ENCODE measurements around the gene PGC. TPM values are rescaled to one million over a fixed set of nuclear protein-coding genes. Genes with fewer than 3 reads are reported as not detected.
A peak's percentile ranks its signal among the peaks of the same experiment; 100 is the strongest.

The PGC gene
- total RNA-seq, 2 experiments from 2014 or later: not detected

DNA sequence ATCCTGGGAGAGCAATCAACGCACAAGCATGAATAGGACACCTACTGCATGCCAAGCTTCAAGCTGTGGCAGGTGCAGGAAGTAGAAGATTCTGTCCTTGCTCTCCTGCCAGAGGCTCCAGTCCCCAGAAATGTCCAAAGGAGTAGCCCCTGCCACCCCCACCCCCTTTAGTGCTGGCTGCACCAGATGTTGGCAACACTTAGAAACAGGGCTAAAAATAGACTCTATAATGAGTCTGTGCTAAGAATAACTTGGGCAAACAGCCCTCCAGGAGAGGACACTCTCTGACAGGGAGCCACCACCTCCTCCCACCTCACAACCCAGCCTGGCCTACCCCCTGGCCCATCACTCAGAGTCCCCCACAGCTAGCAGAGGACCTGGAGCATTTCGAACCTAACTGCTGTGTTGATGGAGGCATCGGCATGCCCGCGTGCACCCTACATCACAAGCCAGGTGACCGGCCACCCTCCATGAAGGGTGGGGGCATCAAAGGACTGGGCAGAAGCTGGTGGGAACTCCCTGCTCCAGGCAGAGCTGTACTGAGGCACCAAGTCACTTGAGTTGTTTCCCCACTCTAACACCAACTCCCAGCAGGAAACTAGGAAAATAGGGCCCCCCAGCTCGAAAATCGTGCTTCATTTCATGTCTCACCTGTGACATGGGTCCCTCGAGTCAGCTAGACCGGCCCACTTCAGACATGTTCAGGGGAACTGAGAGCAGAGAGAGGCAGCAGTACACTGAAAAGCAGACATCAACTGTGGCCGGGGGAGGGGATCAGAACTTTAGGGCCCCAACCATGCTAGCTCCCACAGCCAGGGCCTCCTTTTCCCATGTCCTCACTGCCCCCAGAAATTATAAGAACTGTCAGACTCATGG is 30.4 kb downstream of the PGC start:
- H3K27ac Mint-ChIP-seq: no peak overlapping the region
- no peak for ATAC-seq

GRCh38 chr6:41715795-41716515 is 31.2 kb downstream of the PGC start:
- H3K27ac Mint-ChIP-seq: no peak overlapping the region
- no peaks in the 10 kb centered on the region for H3K9me3 Mint-ChIP-seq (ENCODE audit: low read depth)
- no peaks in the 10 kb centered on the region for H3K36me3 Mint-ChIP-seq (ENCODE audit: low read depth)
- H3K27me3 Mint-ChIP-seq: no peaks in the 10 kb centered on the region
- H3K4me3 Mint-ChIP-seq: no peak overlapping the region
- peaks cover 20% of the 10 kb centered on the region for H3K4me1 Mint-ChIP-seq
- ATAC-seq: peak; percentile 71
- DNase-seq: no peak
- ChIA-PET CTCF (interaction anchor here (0.7 to 1.8 kb wide), 3 partner anchors 10 to 113 kb away, joined by 3 to 7 read pairs (median 6); no protein-coding TSS in a partner anchor), POLR2A (interaction anchor here (1.0 kb wide), 1 partner anchor 18 kb away, joined by 4 read pairs; no protein-coding TSS in a partner anchor)
- intact Hi-C loops (cut with DNase I, micrococcal nuclease): no loop called here

More for the DNA sequence above, 30.4 kb downstream of the PGC start:
- H3K4me3 Mint-ChIP-seq: no peak overlapping the region
- H3K36me3 Mint-ChIP-seq (ENCODE audit: low read depth): no peaks in the 10 kb centered on the region
- intact Hi-C loops (cut with DNase I, micrococcal nuclease): no loop called here
- H3K27me3 Mint-ChIP-seq: no peaks in the 10 kb centered on the region
- POLR2A ChIA-PET: no interaction called here
- no peak for DNase-seq
- no peaks in the 10 kb centered on the region for H3K9me3 Mint-ChIP-seq (ENCODE audit: low read depth)
- H3K4me1 Mint-ChIP-seq: peaks cover 20% of the 10 kb centered on the region
- CTCF ChIA-PET: interaction anchor here (1.4 to 1.8 kb wide), 3 partner anchors 11 to 33 kb away, joined by 5 to 6 read pairs (median 6); no protein-coding TSS in a partner anchor

GRCh38 chr6:41714556-41715273 is 32.5 kb downstream of the PGC start:
- H3K36me3 Mint-ChIP-seq (ENCODE audit: low read depth): no peaks in the 10 kb centered on the region
- POLR2A ChIA-PET: interaction anchor here (0.6 to 1.0 kb wide), 2 partner anchors 19 to 557 kb away, joined by 4 to 7 read pairs; no protein-coding TSS in a partner anchor

GRCh38 chr6:41713650-41714291 is 33.4 kb downstream of the PGC start:
- Mint-ChIP-seq H3K4me3 (no peak overlapping the region), H3K4me1 (peaks cover 20% of the 10 kb centered on the region), H3K9me3 (ENCODE audit: low read depth) (no peaks in the 10 kb centered on the region), H3K27me3 (no peaks in the 10 kb centered on the region), H3K27ac (no peak overlapping the region), H3K36me3 (ENCODE audit: low read depth) (no peaks in the 10 kb centered on the region)
- ATAC-seq (peak; percentile 77), DNase-seq (peak; percentile 60)
- CTCF ChIA-PET: interaction anchor here (0.6 to 1.0 kb wide), 2 partner anchors 28 to 224 kb away, joined by 3 to 4 read pairs; no protein-coding TSS in a partner anchor
- intact Hi-C loops (cut with DNase I, micrococcal nuclease): no loop called here
- POLR2A ChIA-PET: no interaction called here

More at GRCh38 chr6:41714556-41715273, 32.5 kb downstream of the PGC start:
- ATAC-seq (no peak), DNase-seq (no peak)
- Mint-ChIP-seq H3K4me1 (peaks cover 20% of the 10 kb centered on the region), H3K9me3 (ENCODE audit: low read depth) (no peaks in the 10 kb centered on the region), H3K27ac (no peak overlapping the region), H3K27me3 (no peaks in the 10 kb centered on the region), H3K4me3 (no peak overlapping the region)
- intact Hi-C loops (cut with DNase I, micrococcal nuclease): no loop called here
- CTCF ChIA-PET: interaction anchor here (0.6 to 1.0 kb wide), 3 partner anchors 9 to 112 kb away, joined by 3 to 7 read pairs (median 4); no protein-coding TSS in a partner anchor

DNA sequence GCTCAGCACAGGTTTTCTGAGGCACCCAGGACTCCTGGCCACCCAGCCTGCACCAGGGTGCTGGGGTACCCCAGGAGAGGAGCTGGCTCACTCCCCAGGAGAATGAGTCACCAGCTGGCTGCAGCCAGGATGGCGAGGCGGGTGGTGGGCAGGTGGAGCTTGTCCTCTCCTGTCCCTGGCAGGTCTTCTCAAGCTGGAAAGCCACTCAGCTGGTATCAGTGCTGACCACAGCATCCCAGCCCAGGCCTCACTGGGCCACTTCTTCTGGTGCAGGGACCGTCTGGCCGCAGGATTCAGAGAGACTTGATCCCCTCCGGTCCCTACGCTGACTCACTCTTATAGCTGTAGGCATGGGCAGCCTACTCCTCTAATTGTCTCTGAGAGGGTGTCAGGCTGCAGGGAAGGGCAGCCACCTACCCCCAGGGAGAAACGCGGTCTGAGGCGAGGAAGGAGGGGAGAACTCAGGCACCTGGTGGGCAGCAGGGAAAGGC is 34.0 kb downstream of the PGC start:
- peak; percentile 13 for ATAC-seq
- Mint-ChIP-seq H3K9me3 (ENCODE audit: low read depth) (no peaks in the 10 kb centered on the region), H3K27ac (no peak overlapping the region), H3K4me1 (peaks cover 24% of the 10 kb centered on the region), H3K27me3 (no peaks in the 10 kb centered on the region), H3K4me3 (no peak overlapping the region), H3K36me3 (ENCODE audit: low read depth) (no peaks in the 10 kb centered on the region)
- ChIA-PET POLR2A (no interaction called here), CTCF (interaction anchor here (0.6 to 1.0 kb wide), 2 partner anchors 28 to 224 kb away, joined by 3 to 4 read pairs; no protein-coding TSS in a partner anchor)
- DNase-seq: no peak
- intact Hi-C loops (cut with DNase I, micrococcal nuclease): no loop called here

- H3K27ac Mint-ChIP-seq: no peak overlapping the region
- no peak overlapping the region for H3K4me3 Mint-ChIP-seq
- no peaks in the 10 kb centered on the region for H3K36me3 Mint-ChIP-seq (ENCODE audit: low read depth)
- ATAC-seq (no peak), DNase-seq (no peak)
- H3K4me1 Mint-ChIP-seq: peaks cover 29% of the 10 kb centered on the region
- no peaks in the 10 kb centered on the region for H3K27me3 Mint-ChIP-seq
- intact Hi-C loops (cut with DNase I, micrococcal nuclease): no loop called here
- CTCF ChIA-PET: no interaction called here
- POLR2A ChIA-PET: no interaction called here
- no peaks in the 10 kb centered on the region for H3K9me3 Mint-ChIP-seq (ENCODE audit: low read depth)
These were observed 34.5 kb downstream of the PGC start for GRCh38 chr6:41712651-41713103.

GRCh38 chr6:41711323-41712038 is 35.7 kb downstream of the PGC start:
- Mint-ChIP-seq H3K4me3 (no peak overlapping the region), H3K9me3 (ENCODE audit: low read depth) (no peaks in the 10 kb centered on the region), H3K27me3 (no peaks in the 10 kb centered on the region), H3K4me1 (peaks cover 37% of the 10 kb centered on the region), H3K27ac (no peak overlapping the region), H3K36me3 (ENCODE audit: low read depth) (no peaks in the 10 kb centered on the region)
- intact Hi-C loops (cut with DNase I, micrococcal nuclease): no loop called here
- ATAC-seq (no peak), DNase-seq (no peak)
- ChIA-PET CTCF (no interaction called here), POLR2A (no interaction called here)

GRCh38 chr6:41709375-41709774 is 37.8 kb downstream of the PGC start:
- Mint-ChIP-seq H3K4me1 (peaks cover 41% of the 10 kb centered on the region), H3K36me3 (ENCODE audit: low read depth) (no peaks in the 10 kb centered on the region), H3K9me3 (ENCODE audit: low read depth) (no peaks in the 10 kb centered on the region), H3K27ac (no peak overlapping the region), H3K27me3 (no peaks in the 10 kb centered on the region), H3K4me3 (no peak overlapping the region)
- ChIA-PET CTCF (interaction anchor here (1.5 to 1.9 kb wide), 2 partner anchors 10 to 24 kb away, joined by 7 read pairs; no protein-coding TSS in a partner anchor), POLR2A (no interaction called here)
- intact Hi-C loops (cut with DNase I, micrococcal nuclease): loop anchor here in 1 of 2 experiments (10.0 kb wide), 1 partner anchor 65 kb away; the partner anchor contains the start of gene FRS3
- DNase-seq (no peak), ATAC-seq (no peak)

DNA sequence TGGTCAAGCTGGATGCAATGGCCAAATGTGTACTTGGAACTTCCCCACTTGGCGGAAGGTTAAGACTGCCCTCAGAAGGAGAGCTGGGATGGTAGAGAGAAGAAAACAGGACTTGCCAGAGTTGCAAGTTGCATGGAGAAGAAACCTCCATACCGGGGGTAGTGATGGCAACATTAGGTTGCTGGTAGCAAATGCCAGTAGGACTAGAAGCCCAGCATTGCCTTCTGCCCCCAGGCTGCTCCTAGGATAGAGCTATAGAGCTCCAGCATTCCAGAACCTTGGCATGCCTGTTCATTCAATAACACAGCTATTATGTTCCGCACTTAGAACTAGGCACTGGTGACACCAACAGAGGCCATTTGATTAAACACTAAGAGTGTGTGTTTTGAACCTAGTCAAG is 38.3 kb downstream of the PGC start:
- no peak for DNase-seq
- ChIA-PET CTCF (interaction anchor here (0.6 to 1.9 kb wide), 3 partner anchors 11 to 224 kb away, joined by 3 to 7 read pairs (median 7); no protein-coding TSS in a partner anchor), POLR2A (no interaction called here)
- H3K36me3 Mint-ChIP-seq (ENCODE audit: low read depth): no peaks in the 10 kb centered on the region
- no peak overlapping the region for H3K4me3 Mint-ChIP-seq
- intact Hi-C loops (cut with DNase I, micrococcal nuclease): loop anchor here in 1 of 2 experiments (10.0 kb wide), 1 partner anchor 66 kb away; the partner anchor contains the start of gene FRS3
- no peak overlapping the region for H3K27ac Mint-ChIP-seq
- H3K9me3 Mint-ChIP-seq (ENCODE audit: low read depth): no peaks in the 10 kb centered on the region
- no peak for ATAC-seq
- no peaks in the 10 kb centered on the region for H3K27me3 Mint-ChIP-seq
- peaks cover 39% of the 10 kb centered on the region for H3K4me1 Mint-ChIP-seq
